H1 (cell line): ENCODE data around the gene GPC6. TPM values are rescaled to one million over a fixed set of nuclear protein-coding genes. Genes with fewer than 3 reads are reported as not detected.

Source experiments
- CTCF ChIA-PET: fragments of 300-600 bp; sonication (Branson Sonifier 250); formaldehyde crosslinking; loops from one replicate; lab custom pipeline; 2021; ENCODE audit not compliant: partially characterized antibody; lab: Charles Lee
- POLR2A ChIA-PET: fragments of 300-600 bp; sonication (Branson Sonifier 250); formaldehyde crosslinking; loops from one replicate; lab custom pipeline; 2021; ENCODE audit warnings: inconsistent platforms; ENCODE audit not compliant: partially characterized antibody; lab: Charles Lee
- DNase-seq, 2 experiments: peaks; one replicate each; pipeline versions ENCODE4 v3.0.0 to v3.0.0-alpha.2; 2010 to 2022; ENCODE audit warnings: low spot score in 2 of 2, low read depth in 1 of 2, mixed read lengths in 1 of 2
- FAIRE-seq: peaks from 2 replicates; lab custom pipeline; 2011; peaks lifted over from hg19 to GRCh38; lab: Jason Lieb, UNC
- H2AFZ ChIP-seq: 2 replicates; pipeline ENCODE4 v1.8.1; 2012; ENCODE audit warnings: low read length, inconsistent platforms
- H2AK5ac ChIP-seq: 2 replicates; pipeline ENCODE4 v1.6.1; 2013; ENCODE audit warnings: low read depth, low read length
- H2BK120ac ChIP-seq: replicated peaks from 2 replicates; pipeline ENCODE3; 2013; ENCODE audit warnings: low read depth, low read length, inconsistent platforms
- H2BK12ac ChIP-seq: 2 replicates; pipeline ENCODE4 v1.6.1; 2013; ENCODE audit warnings: low read depth, low read length
- H2BK15ac ChIP-seq: 2 replicates; pipeline ENCODE4 v1.6.1; 2013; ENCODE audit warnings: low read length
- H2BK20ac ChIP-seq: 2 replicates; pipeline ENCODE4 v1.6.1; 2013; ENCODE audit warnings: low read length
- H2BK5ac ChIP-seq: 2 replicates; pipeline ENCODE4 v1.6.1; 2013; ENCODE audit warnings: low read depth, low read length
- H3K14ac ChIP-seq: 2 replicates; pipeline ENCODE4 v1.6.1; 2013; ENCODE audit warnings: inconsistent platforms; ENCODE audit not compliant: insufficient read length
- H3K18ac ChIP-seq: 2 replicates; pipeline ENCODE4 v1.6.1; 2013; ENCODE audit warnings: low read length; ENCODE audit errors: extremely low read depth
- H3K23ac ChIP-seq: 2 replicates; pipeline ENCODE4 v1.6.1; 2013; ENCODE audit warnings: inconsistent platforms; ENCODE audit not compliant: insufficient read length
- H3K23me2 ChIP-seq: 2 replicates; pipeline ENCODE4 v1.6.1; 2013; ENCODE audit warnings: low read depth, low read length
- H3K27ac ChIP-seq: 2 replicates; pipeline ENCODE4 v1.6.1; 2011; ENCODE audit warnings: low read depth, low read length, inconsistent platforms
- H3K27me3 ChIP-seq, 4 experiments: replicated peaks in 1 of 4; 1 replicate in 1 of 4; 2 replicates in 3 of 4; pipeline versions ENCODE4 v1.6.1 to v1.8.1; 2011 to 2013; ENCODE audit warnings: low read length in 3 of 4, mild to moderate bottlenecking in 3 of 4, inconsistent platforms in 2 of 4, mixed read lengths in 2 of 4, moderate library complexity in 1 of 4; ENCODE audit not compliant: control insufficient read depth in 3 of 4, insufficient read depth in 3 of 4; ENCODE audit errors: extremely low read depth in 1 of 4
- H3K36me3 ChIP-seq, 4 experiments: 2 replicates each; pipeline versions ENCODE4 v1.6.1 to v1.8.1; 2011 to 2013; ENCODE audit warnings: mild to moderate bottlenecking in 4 of 4, low read length in 3 of 4, moderate library complexity in 2 of 4, control low read depth in 1 of 4, inconsistent platforms in 1 of 4; ENCODE audit not compliant: insufficient read depth in 4 of 4, control insufficient read depth in 2 of 4
- H3K4ac ChIP-seq: replicated peaks from 2 replicates; pipeline ENCODE3; 2013; ENCODE audit warnings: low read length, low read depth, mixed read lengths, inconsistent platforms; ENCODE audit not compliant: insufficient read length
- H3K4me1 ChIP-seq, 4 experiments: replicated peaks in 1 of 4; 1 replicate in 1 of 4; 2 replicates in 3 of 4; pipeline versions ENCODE4 v1.6.1 to v1.8.1; 2011 to 2013; ENCODE audit warnings: low read length in 3 of 4, inconsistent platforms in 2 of 4, mixed read lengths in 1 of 4; ENCODE audit not compliant: insufficient read depth in 4 of 4, control insufficient read depth in 3 of 4
- H3K4me2 ChIP-seq, 2 experiments: 2 replicates each; pipeline versions ENCODE4 v1.6.1 to v1.8.1; 2011 to 2013; ENCODE audit warnings: low read depth in 2 of 2, low read length in 2 of 2, control low read depth in 1 of 2, inconsistent platforms in 1 of 2, mild to moderate bottlenecking in 1 of 2; ENCODE audit not compliant: insufficient read depth in 1 of 2
- H3K4me3 ChIP-seq, 4 experiments: fragments of 200-600, 300-600 bp in 1 of 4; sonication (generic), shearing (Covaris generic), sonication (Bioruptor Twin) in 1 of 4; 2 replicates each; pipeline versions ENCODE4 v1.5.1 to v1.8.1; 2011 to 2016; ENCODE audit warnings: low read length in 4 of 4, low read depth in 3 of 4, control low read depth in 2 of 4, inconsistent platforms in 2 of 4, mild to moderate bottlenecking in 2 of 4, mixed read lengths in 1 of 4, moderate library complexity in 1 of 4; ENCODE audit not compliant: insufficient read depth in 2 of 4; ENCODE audit errors: extremely low read depth in 1 of 4
- H3K56ac ChIP-seq: replicated peaks from 2 replicates; pipeline ENCODE3; 2013; ENCODE audit warnings: low read depth, mild to moderate bottlenecking, mixed read lengths, low read length, inconsistent platforms; ENCODE audit not compliant: insufficient read length
- H3K79me1 ChIP-seq: 2 replicates; pipeline ENCODE4 v1.6.1; 2013; ENCODE audit warnings: low read depth, low read length, control low read depth
- H3K79me2 ChIP-seq, 2 experiments: 2 replicates each; pipeline versions ENCODE4 v1.6.1 to v1.8.1; 2012 to 2013; ENCODE audit warnings: low read length in 2 of 2, mild to moderate bottlenecking in 2 of 2, inconsistent platforms in 1 of 2; ENCODE audit not compliant: insufficient read depth in 2 of 2, control insufficient read depth in 1 of 2
- H3K9ac ChIP-seq, 4 experiments: replicated peaks in 1 of 4; 1 replicate in 1 of 4; 2 replicates in 3 of 4; pipeline versions ENCODE4 v1.6.1 to v1.8.1; 2011 to 2013; ENCODE audit warnings: low read depth in 3 of 4, low read length in 3 of 4, control low read depth in 2 of 4, mild to moderate bottlenecking in 2 of 4, moderate library complexity in 2 of 4, inconsistent platforms in 1 of 4; ENCODE audit errors: extremely low read depth in 1 of 4
- H3K9me3 ChIP-seq, 2 experiments: 2 replicates each; pipeline versions ENCODE4 v1.6.1 to v1.8.1; 2012 to 2013; ENCODE audit warnings: mild to moderate bottlenecking in 2 of 2, moderate library complexity in 2 of 2, control low read depth in 1 of 2, inconsistent platforms in 1 of 2, low read depth in 1 of 2, low read length in 1 of 2, mixed read lengths in 1 of 2; ENCODE audit not compliant: insufficient read depth in 2 of 2
- H4K20me1 ChIP-seq, 2 experiments: replicated peaks in 1 of 2; 2 replicates each; pipeline versions ENCODE3 to v1.8.1; 2011 to 2013; ENCODE audit warnings: inconsistent platforms in 2 of 2, low read length in 2 of 2, mild to moderate bottlenecking in 1 of 2; ENCODE audit not compliant: insufficient read depth in 2 of 2, control insufficient read depth in 1 of 2
- H4K5ac ChIP-seq: 2 replicates; pipeline ENCODE4 v1.6.1; 2013; ENCODE audit warnings: low read length, low read depth, mixed read lengths, inconsistent platforms; ENCODE audit not compliant: insufficient read length
- H4K8ac ChIP-seq: 2 replicates; pipeline ENCODE4 v1.8.0; 2013; ENCODE audit warnings: mild to moderate bottlenecking, moderate library complexity, low read length, inconsistent platforms; ENCODE audit not compliant: insufficient read depth; ENCODE audit errors: extremely low read depth
- H4K91ac ChIP-seq: replicated peaks from 2 replicates; pipeline ENCODE3; 2013; ENCODE audit warnings: low read length, mixed read lengths, inconsistent platforms; ENCODE audit not compliant: insufficient read length
- BACH1 ChIP-seq: IDR thresholded peaks from 2 replicates; pipeline ENCODE4 v1.6.1; 2012; ENCODE audit warnings: low read length, improper control_type of control experiment
- BCL11A ChIP-seq, 2 experiments: IDR thresholded peaks; one replicate each; pipeline ENCODE4 v1.6.1; 2011; ENCODE audit warnings: low read depth in 2 of 2, low read length in 2 of 2, mild to moderate bottlenecking in 2 of 2
- BRCA1 ChIP-seq: IDR thresholded peaks from 2 replicates; pipeline ENCODE4 v1.6.1; 2012; ENCODE audit warnings: low read depth, low read length, improper control_type of control experiment
- CEBPB ChIP-seq: IDR thresholded peaks from 2 replicates; pipeline ENCODE4 v1.6.1; 2012; ENCODE audit warnings: low read depth, low read length
- NRF1 ChIP-seq: IDR thresholded peaks from 2 replicates; pipeline ENCODE4 v1.6.1; 2011; ENCODE audit warnings: mild to moderate bottlenecking, low read depth, low read length, improper control_type of control experiment
- POLR2A ChIP-seq, 2 experiments: IDR thresholded peaks; 1 replicate in 1 of 2; 2 replicates in 1 of 2; pipeline ENCODE4 v1.6.1; 2011; ENCODE audit warnings: low read depth in 2 of 2, low read length in 2 of 2, mild to moderate bottlenecking in 2 of 2; ENCODE audit errors: control extremely low read depth in 1 of 2
- POLR2AphosphoS5 ChIP-seq: IDR thresholded peaks from 2 replicates; pipeline ENCODE4 v1.6.1; 2011; ENCODE audit warnings: low read depth, low read length
- RFX5 ChIP-seq: IDR thresholded peaks from 2 replicates; pipeline ENCODE4 v1.6.1; 2011; ENCODE audit warnings: low read depth, low read length, improper control_type of control experiment, borderline replicate concordance
- RNF2 ChIP-seq: fragments of 200-900, 300-1000 bp; sonication (generic); IDR thresholded peaks from 2 replicates; pipeline ENCODE4 v1.7.1; 2016; ENCODE audit warnings: borderline replicate concordance, low read depth, mild to moderate bottlenecking, antibody characterized with exemption, low read length; ENCODE audit not compliant: poor library complexity, severe bottlenecking; ENCODE audit errors: missing control alignments
- SIX5 ChIP-seq: IDR thresholded peaks from 2 replicates; pipeline ENCODE4 v1.6.1; 2011; ENCODE audit warnings: mild to moderate bottlenecking, low read depth, low read length
- TAF7 ChIP-seq: optimal IDR thresholded peaks from 2 replicates; pipeline ENCODE3; 2011; ENCODE audit warnings: low read depth, mild to moderate bottlenecking, inconsistent platforms, low read length, moderate library complexity, borderline replicate concordance
- TBP ChIP-seq: IDR thresholded peaks from 2 replicates; pipeline ENCODE4 v1.6.1; 2011; ENCODE audit warnings: low read depth, low read length, improper control_type of control experiment
- WGBS, 2 experiments: shearing (Covaris generic) in 1 of 2; methylation state at CpG; one replicate each; pipeline versions ENCODE4 v1.1.6 to v1.1.7; 2013 to 2015; ENCODE audit warnings: low lambda C conversion rate in 2 of 2, mixed read lengths in 2 of 2, inconsistent platforms in 1 of 2, low coverage in 1 of 2, missing lambda C conversion rate in 1 of 2; ENCODE audit not compliant: insufficient replicate concordance in 2 of 2, insufficient coverage in 1 of 2, insufficient read length in 1 of 2; ENCODE audit errors: extremely low coverage in 1 of 2, missing lambda C conversion rate in 1 of 2; 5-methylcytosine and 5-hydroxymethylcytosine counted together
- polyA plus RNA-seq, 7 experiments: library from polyadenylated mRNA; depleted of rRNA in 3 of 7; stranded (reverse) in 5 of 7; unstranded in 2 of 7; fragments of >200 nt in 5 of 7; fragments of 200-250 nt in 2 of 7; gene quantifications; 1 replicate in 5 of 7; 2 replicates in 1 of 7; 4 replicates in 1 of 7; pipeline versions ENCODE4 v1.2.1 to v1.2.3, GENCODE V29; 2011 to 2013; ENCODE audit warnings: missing spikeins in 2 of 7, mixed read lengths in 2 of 7
- total RNA-seq: library from RNA; stranded (reverse); fragmentation: NEBNext Ultra II Directional; extraction: Animal tissue kit (Norgen Biotek cat#: 25700); gene quantifications from 2 replicates; pipeline ENCODE4 v1.2.1, GENCODE V29; 2021

GPC6 gene
- total and polyA plus RNA-seq, 2 of the 8 experiments (the other 6 are each of a cell fraction or from before 2014, with no cell fraction given) = 5.4 to 12.0 TPM

DNA sequence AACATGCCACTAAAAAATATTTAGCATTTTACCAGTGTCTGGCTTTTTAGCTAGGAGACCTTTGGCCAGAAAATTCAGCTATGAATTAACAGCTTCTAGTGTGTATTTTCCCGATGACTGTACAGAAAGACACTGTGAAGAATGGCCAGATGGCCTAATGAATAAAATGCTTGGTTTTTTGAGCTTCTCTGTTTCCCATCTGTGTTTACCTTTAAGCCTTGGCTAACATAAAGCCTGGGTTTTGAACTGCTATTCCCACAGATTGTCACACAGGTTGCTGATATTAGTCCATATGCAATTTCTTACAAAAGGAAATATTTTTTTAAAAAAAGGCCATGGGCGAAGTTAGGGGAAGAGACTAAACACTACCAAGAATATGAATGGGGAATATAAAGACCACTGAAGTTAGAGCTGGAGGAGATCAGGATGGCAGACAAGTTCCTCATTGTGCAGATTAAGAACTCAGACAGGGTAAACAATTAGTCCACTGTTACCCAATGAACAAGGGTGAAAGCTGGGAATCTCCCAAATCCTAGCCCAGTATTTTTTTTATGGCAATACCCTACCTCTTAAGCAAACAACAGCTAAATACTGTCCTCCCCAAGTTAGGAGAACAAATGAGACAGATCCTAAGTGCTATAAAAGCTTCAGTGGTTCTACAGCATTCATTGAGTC is 1157.8 kb downstream of the GPC6 start:
- Histone ChIP-seq H2BK120ac (no peak overlapping the region), H4K8ac (no peak overlapping the region), H3K4me1 (peaks cover 0 to 4% (median 1%) of the 10 kb centered on the region in 4 experiments; a peak in 3 of 7 replicates), H3K18ac (no peak overlapping the region), H3K79me2 (no peaks in the 10 kb centered on the region), H3K9me3 (no peaks in the 10 kb centered on the region; a peak in 1 of 4 replicates), H3K27ac (no peak overlapping the region), H3K23me2 (no peaks in the 10 kb centered on the region), H4K91ac (no peak overlapping the region), H3K56ac (no peak overlapping the region), H3K4me2 (no peak overlapping the region), H2AK5ac (no peak overlapping the region), H2BK5ac (no peak overlapping the region), H3K79me1 (no peaks in the 10 kb centered on the region), H2AFZ (no peak overlapping the region), H3K9ac (no peak overlapping the region), H2BK20ac (no peak overlapping the region), H3K4ac (no peak overlapping the region), H4K5ac (no peak overlapping the region), H3K23ac (no peak overlapping the region), H2BK12ac (no peak overlapping the region), H3K27me3 (no peaks in the 10 kb centered on the region), H3K36me3 (no peaks in the 10 kb centered on the region), H2BK15ac (no peak overlapping the region), H3K14ac (no peak overlapping the region), H3K4me3 (no peak overlapping the region), H4K20me1 (no peaks in the 10 kb centered on the region)
- TF ChIP-seq NRF1 (no peak), RFX5 (no peak), SIX5 (no peak), CEBPB (no peak), TAF7 (no peak), RNF2 (no peak), BRCA1 (no peak), POLR2AphosphoS5 (no peak), TBP (no peak), POLR2A (IDR thresholded peaks at IDR 0.05; ENCODE audit: control extremely low read depth in 1 of 2, low read depth in 2 of 2, low read length in 2 of 2) (no peak), BACH1 (no peak), BCL11A (IDR thresholded peaks at IDR 0.05; ENCODE audit: low read depth in 2 of 2, low read length in 2 of 2) (no peak)
- CTCF ChIA-PET = interaction anchor here (0.7 to 2.1 kb wide), 6 partner anchors 12 to 52 kb away, joined by 3 to 8 read pairs (median 4); no protein-coding TSS in a partner anchor
- 82% methylated on average over 2 of the region's 2 CpGs; no CpG with 5 or more reads in 1 of the 2 experiments for WGBS, 2 experiments
- DNase-seq (no peak), FAIRE-seq (no peak)
- POLR2A ChIA-PET = no interaction called here
